Nephron (organoid): ENCODE measurements around the gene ARID3A.
A peak's percentile ranks its signal among the peaks of the same experiment; 100 is the strongest.

ENCODE experiments used
- H3K27ac Mint-ChIP-seq, 3 experiments: 2 replicates each; pipeline ENCODE4 v1.8.0; 2020; ENCODE audit warnings: mixed read lengths in 3 of 3, mild to moderate bottlenecking in 2 of 3, moderate library complexity in 1 of 3
- H3K27me3 Mint-ChIP-seq: 2 replicates; pipeline ENCODE4 v1.8.0; 2021; ENCODE audit warnings: low read depth, mild to moderate bottlenecking, moderate library complexity, mixed read lengths
- H3K36me3 Mint-ChIP-seq: 2 replicates; pipeline ENCODE4 v1.8.0; 2020; ENCODE audit warnings: low read depth, mixed read lengths
- H3K4me1 Mint-ChIP-seq: 2 replicates; pipeline ENCODE4 v1.8.0; 2020; ENCODE audit warnings: mixed read lengths
- H3K4me3 Mint-ChIP-seq, 3 experiments: 2 replicates each; pipeline ENCODE4 v1.8.0; 2020; ENCODE audit warnings: mild to moderate bottlenecking in 3 of 3, mixed read lengths in 3 of 3, moderate library complexity in 2 of 3
- H3K9me3 Mint-ChIP-seq: 2 replicates; pipeline ENCODE4 v1.8.0; 2020; ENCODE audit warnings: mixed read lengths
- CTCF ChIP-seq, 3 experiments: fragments of 200-600 bp; sonication (generic); IDR thresholded peaks; one replicate each; pipeline ENCODE4 v1.5.0; 2021; ENCODE audit warnings: antibody characterized with exemption in 3 of 3; ENCODE audit not compliant: unreplicated experiment in 3 of 3

The ARID3A gene

GRCh38 chr19:932648-933552 lies 7.1 kb downstream of the ARID3A start:
- no peaks in the 10 kb centered on the region for H3K9me3 Mint-ChIP-seq
- H3K27ac Mint-ChIP-seq, result peak overlapping the region; percentile 53 to 91 (median 79)
- peaks cover 8% of the 10 kb centered on the region for H3K4me1 Mint-ChIP-seq
- H3K27me3 Mint-ChIP-seq, result no peaks in the 10 kb centered on the region
- TF ChIP-seq CTCF (IDR thresholded peaks at IDR 0.05; ENCODE audit: unreplicated experiment in 3 of 3), result no peak
- H3K4me3 Mint-ChIP-seq, result peak overlapping the region; percentile 52 to 73 (median 67)
- peaks cover 32% of the 10 kb centered on the region for H3K36me3 Mint-ChIP-seq

- TF ChIP-seq CTCF (IDR thresholded peaks at IDR 0.05; ENCODE audit: unreplicated experiment in 3 of 3), result no peak
- H3K27me3 Mint-ChIP-seq, result no peaks in the 10 kb centered on the region
- peak overlapping the region; percentile 44 to 72 (median 49) for H3K27ac Mint-ChIP-seq
- peak overlapping the region in 2 of 3 experiments; percentile 56 to 60 for H3K4me3 Mint-ChIP-seq
- peaks cover 37% of the 10 kb centered on the region for H3K36me3 Mint-ChIP-seq
- H3K9me3 Mint-ChIP-seq, result no peaks in the 10 kb centered on the region
- H3K4me1 Mint-ChIP-seq, result peaks cover 8% of the 10 kb centered on the region
Observed at GRCh38 chr19:933553-933882, 7.7 kb downstream of the ARID3A start.

- Mint-ChIP-seq H3K4me3 (no peak overlapping the region), H3K27me3 (no peaks in the 10 kb centered on the region), H3K4me1 (peaks cover 8% of the 10 kb centered on the region), H3K9me3 (no peaks in the 10 kb centered on the region), H3K36me3 (peaks cover 39% of the 10 kb centered on the region), H3K27ac (peak overlapping the region in 1 of 3 experiments; percentile 44)
- no peak for TF ChIP-seq CTCF (IDR thresholded peaks at IDR 0.05; ENCODE audit: unreplicated experiment in 3 of 3)
Observed at GRCh38 chr19:934197-934840, 8.5 kb downstream of the ARID3A start.

GRCh38 chr19:934865-935479 lies 9.1 kb downstream of the ARID3A start:
- H3K4me3 Mint-ChIP-seq, result no peak overlapping the region
- no peaks in the 10 kb centered on the region for H3K27me3 Mint-ChIP-seq

GRCh38 chr19:936175-936546 lies 10.3 kb downstream of the ARID3A start:
- Mint-ChIP-seq H3K27me3 (no peaks in the 10 kb centered on the region), H3K4me1 (peaks cover 19% of the 10 kb centered on the region), H3K27ac (no peak overlapping the region), H3K36me3 (peaks cover 38% of the 10 kb centered on the region), H3K9me3 (no peaks in the 10 kb centered on the region), H3K4me3 (no peak overlapping the region)
- no peak for TF ChIP-seq CTCF (IDR thresholded peaks at IDR 0.05; ENCODE audit: unreplicated experiment in 3 of 3)

More at GRCh38 chr19:934865-935479, 9.1 kb downstream of the ARID3A start:
- Mint-ChIP-seq H3K9me3 (no peaks in the 10 kb centered on the region), H3K36me3 (peaks cover 42% of the 10 kb centered on the region), H3K4me1 (peaks cover 14% of the 10 kb centered on the region), H3K27ac (peak overlapping the region in 2 of 3 experiments; percentile 45 to 66)
- TF ChIP-seq CTCF (IDR thresholded peaks at IDR 0.05; ENCODE audit: unreplicated experiment in 3 of 3), result no peak
